Esophagus squamous epithelium (tissue), 5 donors: ENCODE measurements around the gene FBXO9. TPM values are rescaled to one million over a fixed set of nuclear protein-coding genes. Genes with fewer than 3 reads are reported as not detected.
A peak's percentile ranks its signal among the peaks of the same experiment; 100 is the strongest.

Source experiments
- DNase-seq: peaks from one replicate; lab custom pipeline; 2025; lab: John Stamatoyannopoulos, UW
- H3K27ac ChIP-seq, 4 donors: fragments of 200-600 bp; sonication (generic); one replicate each; pipeline ENCODE4 v1.5.1; 2016 to 2019; ENCODE audit warnings: mild to moderate bottlenecking in 1 of 4
- H3K27me3 ChIP-seq, 4 donors: fragments of 200-600 bp; sonication (generic); 1 replicate in 3 of 4; 2 replicates in 1 of 4; pipeline versions ENCODE4 v1.5.1 to v1.6.0; 2017 to 2021; ENCODE audit warnings: antibody characterized with exemption in 1 of 4
- H3K36me3 ChIP-seq, 3 donors: fragments of 200-600 bp; sonication (generic); one replicate each; pipeline ENCODE4 v1.5.1; 2016 to 2019
- H3K4me1 ChIP-seq, 3 donors: fragments of 200-600 bp; sonication (generic); one replicate each; pipeline ENCODE4 v1.5.1; 2017 to 2019
- H3K4me3 ChIP-seq, 4 donors: fragments of 200-600 bp; sonication (generic); 1 replicate in 3 of 4; 2 replicates in 1 of 4; pipeline ENCODE4 v1.5.1; 2016 to 2019; ENCODE audit warnings: mild to moderate bottlenecking in 2 of 4, moderate library complexity in 1 of 4
- H3K9me3 ChIP-seq, 3 donors: fragments of 200-600 bp; sonication (generic); one replicate each; pipeline ENCODE4 v1.5.1; 2016 to 2019
- CTCF ChIP-seq, 6 experiments: fragments of 450-650 bp in 4 of 6; fragments of 200-600 bp in 2 of 6; sonication (generic) in 2 of 6; IDR thresholded peaks; one replicate each; pipeline ENCODE4 v1.5.1; 2016 to 2019; ENCODE audit warnings: antibody characterized with exemption in 6 of 6, mild to moderate bottlenecking in 4 of 6, moderate library complexity in 4 of 6
- POLR2A ChIP-seq, 4 donors: fragments of 450-650 bp; IDR thresholded peaks; one replicate each; pipeline ENCODE4 v1.6.1; 2017; ENCODE audit warnings: antibody characterized with exemption in 4 of 4, mild to moderate bottlenecking in 4 of 4, moderate library complexity in 3 of 4
- WGBS, 2 donors: methylation state at CpG; one replicate each; pipeline ENCODE4 v1.1.5; 2018; 5-methylcytosine and 5-hydroxymethylcytosine counted together
- intact Hi-C: fragments of 100-400 bp; cut with DNase I; formaldehyde crosslinking; loops from one replicate; pipeline ENCODE4 v1.15.0; 2022
- total RNA-seq, 4 donors: library from RNA; depleted of rRNA; stranded (reverse); fragments of >200 nt; gene quantifications; one replicate each; pipeline ENCODE4 v1.1.0, GENCODE V29; 2016
- donor health status: DM: yes; HTN: yes; CAD: no.

FBXO9 gene
- total RNA-seq, 4 donors from 2014 or later = 28.8 to 61.4 (median 48.8) TPM

- DNase-seq = no peak
- no peak overlapping the region for H3K4me3 ChIP-seq
- WGBS, 2 donors = 91 to 100% methylated on average over 1 of the region's 1 CpG
- no peak for TF ChIP-seq POLR2A (IDR thresholded peaks at IDR 0.05)
- no peak for TF ChIP-seq CTCF (IDR thresholded peaks at IDR 0.05)
- peaks cover 5 to 84% (median 24%) of the 10 kb centered on the region in 3 donors for H3K36me3 ChIP-seq
- H3K9me3 ChIP-seq = no peaks in the 10 kb centered on the region
- H3K27me3 ChIP-seq = no peaks in the 10 kb centered on the region
- peaks cover 0 to 33% (median 24%) of the 10 kb centered on the region in 3 donors for H3K4me1 ChIP-seq
- intact Hi-C loops = no loop called here
- H3K27ac ChIP-seq = no peak overlapping the region
These were observed 27.1 kb upstream of the FBXO9 start for GRCh38 chr6:53038141-53038540.

- no peaks in the 10 kb centered on the region for H3K27me3 ChIP-seq
- no peaks in the 10 kb centered on the region for H3K9me3 ChIP-seq
- TF ChIP-seq POLR2A (IDR thresholded peaks at IDR 0.05) = no peak
- peaks cover 5 to 79% (median 24%) of the 10 kb centered on the region in 3 donors for H3K36me3 ChIP-seq
- intact Hi-C loops = no loop called here
- peaks cover 0 to 35% (median 20%) of the 10 kb centered on the region in 3 donors for H3K4me1 ChIP-seq
- H3K4me3 ChIP-seq = no peak overlapping the region
- DNase-seq = no peak
- H3K27ac ChIP-seq = no peak overlapping the region
These were observed 26.6 kb upstream of the FBXO9 start for GRCh38 chr6:53038596-53038995.

- Histone ChIP-seq H3K36me3 (peaks cover 5 to 52% (median 21%) of the 10 kb centered on the region in 3 donors), H3K27ac (peak overlapping the region in 1 of 4 donors; percentile 19), H3K4me1 (peaks cover 0 to 29% (median 16%) of the 10 kb centered on the region in 3 donors), H3K27me3 (no peaks in the 10 kb centered on the region), H3K9me3 (no peaks in the 10 kb centered on the region), H3K4me3 (no peak overlapping the region)
- intact Hi-C loops = no loop called here
- WGBS, 2 donors = 74 to 82% methylated on average over 4 of the region's 4 CpGs
- no peak for TF ChIP-seq POLR2A (IDR thresholded peaks at IDR 0.05)
- no peak for DNase-seq
These were observed 23.8 kb upstream of the FBXO9 start for GRCh38 chr6:53041356-53041755.

- DNase-seq = no peak
- H3K27ac ChIP-seq = peak overlapping the region in 2 of 4 donors; percentile 16 to 19
- TF ChIP-seq POLR2A (IDR thresholded peaks at IDR 0.05) (no peak), CTCF (IDR thresholded peaks at IDR 0.05) (no peak)
- peaks cover 5 to 44% (median 21%) of the 10 kb centered on the region in 3 donors for H3K36me3 ChIP-seq
- no peaks in the 10 kb centered on the region for H3K9me3 ChIP-seq
- no peak overlapping the region for H3K4me3 ChIP-seq
- 18 to 42% methylated on average over 4 of the region's 4 CpGs for WGBS, 2 donors
- no peaks in the 10 kb centered on the region for H3K27me3 ChIP-seq
- intact Hi-C loops = no loop called here
- peaks cover 0 to 29% (median 16%) of the 10 kb centered on the region in 3 donors for H3K4me1 ChIP-seq
These were observed 23.1 kb upstream of the FBXO9 start for GRCh38 chr6:53042112-53042511.

- Histone ChIP-seq H3K36me3 (peaks cover 5 to 30% (median 21%) of the 10 kb centered on the region in 3 donors), H3K4me3 (no peak overlapping the region), H3K9me3 (no peaks in the 10 kb centered on the region), H3K27me3 (no peaks in the 10 kb centered on the region), H3K27ac (peak overlapping the region in 1 of 4 donors; percentile 19), H3K4me1 (peaks cover 0 to 38% (median 19%) of the 10 kb centered on the region in 3 donors)
- TF ChIP-seq CTCF (IDR thresholded peaks at IDR 0.05) (no peak), POLR2A (IDR thresholded peaks at IDR 0.05) (no peak)
- DNase-seq = no peak
- intact Hi-C loops = no loop called here
These were observed 21.6 kb upstream of the FBXO9 start for GRCh38 chr6:53043581-53043980.

- DNase-seq = no peak
- Histone ChIP-seq H3K36me3 (peaks cover 5 to 25% (median 17%) of the 10 kb centered on the region in 3 donors), H3K4me3 (no peak overlapping the region), H3K27me3 (no peaks in the 10 kb centered on the region), H3K9me3 (no peaks in the 10 kb centered on the region), H3K4me1 (peaks cover 0 to 42% (median 23%) of the 10 kb centered on the region in 3 donors), H3K27ac (no peak overlapping the region)
- WGBS, 2 donors = 79 to 93% methylated on average over 3 to 4 of the region's 4 CpGs
- no peak for TF ChIP-seq POLR2A (IDR thresholded peaks at IDR 0.05)
- TF ChIP-seq CTCF (IDR thresholded peaks at IDR 0.05) = no peak
- intact Hi-C loops = no loop called here
These were observed 21.1 kb upstream of the FBXO9 start for GRCh38 chr6:53044071-53044470.
